Stimulated activated CD4-positive, alpha-beta T cell treated with anti-CD3 and anti-CD28 coated beads, TNF-alpha, amount 100 ng/mL, for 48 hours (primary cell): ENCODE data around the gene HLA-DQB2.
"Not testable (repeated sequence)": the region's sequence is repeated elsewhere in the genome, so short reads cannot be mapped to it uniquely, and the experiment has no call there.

Experiments used
- DNase-seq, 3 donors: peaks; one replicate each; pipeline ENCODE4 v3.0.0-alpha.2; 2020; ENCODE audit warnings: low read depth in 3 of 3

The HLA-DQB2 gene

DNA sequence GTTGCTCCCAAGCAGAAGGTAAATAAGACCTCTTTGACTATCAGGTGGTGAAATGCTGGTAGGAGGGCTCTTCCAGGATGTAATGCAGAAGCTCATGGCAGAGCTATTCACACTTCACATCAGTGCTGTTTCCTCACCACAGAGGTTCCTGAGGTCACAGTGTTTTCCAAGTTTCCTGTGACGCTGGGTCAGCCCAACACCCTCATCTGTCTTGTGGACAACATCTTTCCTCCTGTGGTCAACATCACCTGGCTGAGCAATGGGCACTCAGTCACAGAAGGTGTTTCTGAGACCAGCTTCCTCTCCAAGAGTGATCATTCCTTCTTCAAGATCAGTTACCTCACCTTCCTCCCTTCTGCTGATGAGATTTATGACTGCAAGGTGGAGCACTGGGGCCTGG, 17.7 kb downstream of the HLA-DQB2 start:
- DNase-seq, result not testable (repeated sequence)

- DNase-seq, result no peak
These were observed 18.6 kb downstream of the HLA-DQB2 start for GRCh38 chr6:32744776-32745175.

- DNase-seq, result no peak
These were observed 21.0 kb downstream of the HLA-DQB2 start for GRCh38 chr6:32742374-32742773.

- no peak for DNase-seq
These were observed 22.0 kb downstream of the HLA-DQB2 start, which contains the start of gene HLA-DQA2 for GRCh38 chr6:32741031-32741960. Gene HLA-DQA2, plus strand, starts transcription at chr6:32741391. Its CDS starts 53 bp downstream, at chr6:32741444.

- DNase-seq, result no peak
These were observed 25.2 kb downstream of the HLA-DQB2 start for GRCh38 chr6:32738126-32738525.

DNA sequence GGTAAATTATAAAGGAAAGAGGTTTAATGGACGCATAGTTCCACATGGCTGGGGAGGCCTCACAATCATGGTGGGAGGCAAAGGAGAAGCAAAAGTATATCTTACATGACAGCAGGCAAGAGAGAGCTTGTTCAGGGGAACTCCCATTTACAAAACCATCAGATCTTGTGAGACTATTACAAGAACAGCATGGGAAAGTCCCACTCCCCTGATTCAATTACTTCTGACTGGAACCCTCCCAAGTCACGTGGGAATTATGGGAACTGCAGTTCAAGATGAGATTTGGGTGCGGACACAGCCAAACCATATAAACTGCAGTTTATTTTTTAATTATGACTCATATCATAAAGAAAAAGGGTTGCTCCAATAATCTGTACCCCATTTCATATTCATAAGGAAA, 44.5 kb downstream of the HLA-DQB2 start:
- no peak for DNase-seq

DNA sequence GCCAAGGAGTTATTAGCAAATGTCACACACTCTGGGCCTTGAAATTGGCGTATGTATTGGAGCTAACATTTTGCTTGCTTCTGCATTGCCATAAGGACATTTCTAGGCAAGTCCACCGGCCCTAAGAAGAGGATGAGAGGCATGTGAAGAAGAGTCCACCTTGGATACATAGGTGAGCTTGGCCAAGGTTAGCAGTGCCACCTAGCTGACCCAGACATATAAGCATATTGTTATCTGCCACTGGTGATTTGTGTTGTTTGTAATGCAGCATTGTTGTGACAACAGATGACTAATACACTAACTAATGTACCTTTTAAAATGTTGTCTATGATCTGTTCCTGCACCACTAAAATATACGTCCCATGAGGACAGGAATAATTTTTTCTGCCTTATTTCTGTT, 46.9 kb downstream of the HLA-DQB2 start:
- DNase-seq, result no peak

DNA sequence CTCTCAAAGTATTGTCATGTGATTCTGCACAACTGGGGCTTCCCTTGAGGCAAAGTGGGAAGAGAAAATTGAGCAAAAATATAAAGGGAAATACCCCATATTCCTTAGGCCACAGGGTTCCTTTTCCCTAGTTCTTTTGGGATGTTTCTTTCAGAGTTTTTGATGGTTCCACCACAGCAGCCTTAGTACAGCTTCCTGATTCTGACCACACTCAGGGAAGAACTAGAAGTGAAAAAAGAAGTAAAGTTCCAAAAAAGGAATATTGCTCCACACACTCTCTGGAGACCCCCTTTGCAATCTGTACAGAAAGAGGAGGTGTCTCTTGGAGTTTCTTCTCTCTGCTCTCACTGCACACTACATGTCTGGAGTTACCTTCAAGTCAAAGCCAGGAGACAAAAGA, 50.1 kb downstream of the HLA-DQB2 start:
- no peak for DNase-seq

GRCh38 chr6:32709625-32710024, 53.7 kb downstream of the HLA-DQB2 start:
- DNase-seq, result no peak
